Measurements from ENCODE around the gene MALT1.

MALT1 gene

GRCh38 chr18:58659691-58660090 lies 11.6 kb upstream of the MALT1 start:
- ChIA-PET POLR2A (ENCODE audit: low non-redundant PET) (interaction anchor here (1.3 kb wide), 1 partner anchor 11 kb away, joined by 3 read pairs; the partner anchor contains the start of gene MALT1), CTCF (interaction anchor here (0.6 kb wide), 1 partner anchor 10 kb away, joined by 3 read pairs; no protein-coding TSS in a partner anchor)
- no peak for DNase-seq (ENCODE audit: low spot score)
- no peak for TF ChIP-seq CTCF (conservative IDR thresholded peaks at IDR 0.05; ENCODE audit: low read depth)
- no peak overlapping the region for H3K27ac ChIP-seq

GRCh38 chr18:58660915-58661314 lies 10.3 kb upstream of the MALT1 start:
- TF ChIP-seq CTCF (conservative IDR thresholded peaks at IDR 0.05; ENCODE audit: low read depth) = no peak
- no peak for DNase-seq (ENCODE audit: low spot score)
- H3K27ac ChIP-seq = no peak overlapping the region
- ChIA-PET CTCF (interaction anchor here (0.6 kb wide), 1 partner anchor 37 kb away, joined by 6 read pairs; no protein-coding TSS in a partner anchor), POLR2A (ENCODE audit: low non-redundant PET) (no interaction called here)

GRCh38 chr18:58661423-58661822 lies 9.8 kb upstream of the MALT1 start:
- ChIA-PET POLR2A (ENCODE audit: low non-redundant PET) (no interaction called here), CTCF (interaction anchor here (0.6 kb wide), 1 partner anchor 37 kb away, joined by 6 read pairs; no protein-coding TSS in a partner anchor)
- H3K27ac ChIP-seq = no peak overlapping the region
- TF ChIP-seq CTCF (conservative IDR thresholded peaks at IDR 0.05; ENCODE audit: low read depth) = no peak
- no peak for DNase-seq (ENCODE audit: low spot score)

GRCh38 chr18:58662118-58662517 lies 9.1 kb upstream of the MALT1 start:
- CTCF ChIA-PET = no interaction called here
- DNase-seq (ENCODE audit: low spot score) = no peak
- POLR2A ChIA-PET (ENCODE audit: low non-redundant PET) = no interaction called here
- no peak overlapping the region for H3K27ac ChIP-seq
- no peak for TF ChIP-seq CTCF (conservative IDR thresholded peaks at IDR 0.05; ENCODE audit: low read depth)

- POLR2A ChIA-PET (ENCODE audit: low non-redundant PET) = no interaction called here
- no peak for TF ChIP-seq CTCF (conservative IDR thresholded peaks at IDR 0.05; ENCODE audit: low read depth)
- CTCF ChIA-PET = no interaction called here
- DNase-seq (ENCODE audit: low spot score) = no peak
- no peak overlapping the region for H3K27ac ChIP-seq
Observed at GRCh38 chr18:58666176-58666575, 5.1 kb upstream of the MALT1 start.

- POLR2A ChIA-PET (ENCODE audit: low non-redundant PET) = no interaction called here
- peak overlapping the region; percentile 68 for H3K27ac ChIP-seq
- CTCF ChIA-PET = no interaction called here
- no peak for TF ChIP-seq CTCF (conservative IDR thresholded peaks at IDR 0.05; ENCODE audit: low read depth)
- no peak for DNase-seq (ENCODE audit: low spot score)
Observed at GRCh38 chr18:58668211-58668610, 3.1 kb upstream of the MALT1 start.
